ENCODE data around the gene OPCML.

- TF ChIP-seq CTCF (IDR thresholded peaks at IDR 0.05) (no peak), EZH2 (IDR thresholded peaks at IDR 0.05; ENCODE audit: borderline replicate concordance, insufficient read depth, low read depth, low read length, poor library complexity, severe bottlenecking) (no peak)
Measured at GRCh38 chr11:132862137-132862536, 670.2 kb downstream of the OPCML start.
